ENCODE measurements around the gene AAMP.

AAMP gene

GRCh38 chr2:218229239-218229638, 40.7 kb downstream of the AAMP start:
- H3K4me2 ChIP-seq (ENCODE audit: low read length, poor library complexity, severe bottlenecking): no peak overlapping the region
- no peak overlapping the region for H2BK5ac ChIP-seq (ENCODE audit: low read depth, low read length, poor library complexity, severe bottlenecking)
- no peaks in the 10 kb centered on the region for H3K9me3 ChIP-seq (ENCODE audit: control insufficient read depth, low read length)
- peaks cover 37 to 90% of the 10 kb centered on the region in 2 experiments for H3K36me3 ChIP-seq (ENCODE audit: control insufficient read depth in 1 of 2, insufficient read depth in 2 of 2, low read depth in 1 of 2, low read length in 2 of 2)
- H2BK120ac ChIP-seq (ENCODE audit: low read depth, low read length): no peak overlapping the region
- H3K79me1 ChIP-seq (replicated peaks; ENCODE audit: low read length, poor library complexity, severe bottlenecking): no peaks in the 10 kb centered on the region
- H2BK12ac ChIP-seq (ENCODE audit: low read length in 2 of 2): no peak overlapping the region
- no peak overlapping the region for H3K4ac ChIP-seq (ENCODE audit: low read depth in 1 of 2, low read length in 2 of 2)
- WGBS: 5% methylated on average over 1 of the region's 3 CpGs
- peak; percentile 83 for DNase-seq
- H2AK5ac ChIP-seq (ENCODE audit: low read length, severe bottlenecking): no peak overlapping the region
- no peak overlapping the region for H2BK15ac ChIP-seq (ENCODE audit: low read depth, poor library complexity, severe bottlenecking)
- no peak overlapping the region for H4K91ac ChIP-seq (ENCODE audit: low read length)
- H3K27me3 ChIP-seq (ENCODE audit: control insufficient read depth in 1 of 2, insufficient read depth in 1 of 2, low read length in 2 of 2): no peaks in the 10 kb centered on the region
- peaks cover 8% of the 10 kb centered on the region for H3K4me1 ChIP-seq (ENCODE audit: control insufficient read depth, insufficient read depth, low read depth, low read length)
- H3K27ac ChIP-seq (ENCODE audit: low read length, poor library complexity, severe bottlenecking): peak overlapping the region; percentile 88
- H3K14ac ChIP-seq (ENCODE audit: low read length in 2 of 2): no peak overlapping the region
- no peak overlapping the region for H2AFZ ChIP-seq (ENCODE audit: low read depth, low read length)
- no peak overlapping the region for H4K8ac ChIP-seq (ENCODE audit: low read length)
- H3K23ac ChIP-seq (ENCODE audit: low read length in 2 of 2): no peak overlapping the region
- H3K4me3 ChIP-seq (ENCODE audit: insufficient read depth in 1 of 2, low read depth in 1 of 2, low read length in 2 of 2): no peak overlapping the region
- H3K18ac ChIP-seq (ENCODE audit: low read depth in 1 of 2, low read length in 2 of 2): no peak overlapping the region
- H3K9ac ChIP-seq (ENCODE audit: low read length): peak overlapping the region; percentile 56

GRCh38 chr2:218228366-218229090, 41.4 kb downstream of the AAMP start:
- no peak overlapping the region for H2BK12ac ChIP-seq (ENCODE audit: low read length in 2 of 2)
- no peak overlapping the region for H3K14ac ChIP-seq (ENCODE audit: low read length in 2 of 2)
- no peak overlapping the region for H2BK15ac ChIP-seq (ENCODE audit: low read depth, poor library complexity, severe bottlenecking)
- H3K4ac ChIP-seq (ENCODE audit: low read depth in 1 of 2, low read length in 2 of 2): no peak overlapping the region
- peak overlapping the region in 1 of 2 experiments; percentile 59 for H3K18ac ChIP-seq (ENCODE audit: low read depth in 1 of 2, low read length in 2 of 2)
- H4K91ac ChIP-seq (ENCODE audit: low read length): no peak overlapping the region
- no peaks in the 10 kb centered on the region for H3K9me3 ChIP-seq (ENCODE audit: control insufficient read depth, low read length)
- H3K4me2 ChIP-seq (ENCODE audit: low read length, poor library complexity, severe bottlenecking): no peak overlapping the region
- no peak overlapping the region for H2BK120ac ChIP-seq (ENCODE audit: low read depth, low read length)
- H3K23ac ChIP-seq (ENCODE audit: low read length in 2 of 2): no peak overlapping the region
- no peak overlapping the region for H3K4me3 ChIP-seq (ENCODE audit: insufficient read depth in 1 of 2, low read depth in 1 of 2, low read length in 2 of 2)
- 100% methylated on average over 4 of the region's 6 CpGs for WGBS
- no peak overlapping the region for H2AFZ ChIP-seq (ENCODE audit: low read depth, low read length)
- peak overlapping the region; percentile 88 for H3K27ac ChIP-seq (ENCODE audit: low read length, poor library complexity, severe bottlenecking)
- peak; percentile 34 for DNase-seq
- H3K9ac ChIP-seq (ENCODE audit: low read length): peak overlapping the region; percentile 56
- H2AK5ac ChIP-seq (ENCODE audit: low read length, severe bottlenecking): peak overlapping the region; percentile 39
- peaks cover 8% of the 10 kb centered on the region for H3K4me1 ChIP-seq (ENCODE audit: control insufficient read depth, insufficient read depth, low read depth, low read length)
- H3K36me3 ChIP-seq (ENCODE audit: control insufficient read depth in 1 of 2, insufficient read depth in 2 of 2, low read depth in 1 of 2, low read length in 2 of 2): peaks cover 33 to 91% of the 10 kb centered on the region in 2 experiments
- no peaks in the 10 kb centered on the region for H3K27me3 ChIP-seq (ENCODE audit: control insufficient read depth in 1 of 2, insufficient read depth in 1 of 2, low read length in 2 of 2)
- no peak overlapping the region for H4K8ac ChIP-seq (ENCODE audit: low read length)
- H3K79me1 ChIP-seq (replicated peaks; ENCODE audit: low read length, poor library complexity, severe bottlenecking): no peaks in the 10 kb centered on the region
- H2BK5ac ChIP-seq (ENCODE audit: low read depth, low read length, poor library complexity, severe bottlenecking): no peak overlapping the region

- no peaks in the 10 kb centered on the region for H3K9me3 ChIP-seq (ENCODE audit: control insufficient read depth, low read length)
- no peak overlapping the region for H3K4me2 ChIP-seq (ENCODE audit: low read length, poor library complexity, severe bottlenecking)
- peaks cover 8% of the 10 kb centered on the region for H3K4me1 ChIP-seq (ENCODE audit: control insufficient read depth, insufficient read depth, low read depth, low read length)
- no peak overlapping the region for H3K23ac ChIP-seq (ENCODE audit: low read length in 2 of 2)
- no peaks in the 10 kb centered on the region for H3K79me1 ChIP-seq (replicated peaks; ENCODE audit: low read length, poor library complexity, severe bottlenecking)
- H2BK120ac ChIP-seq (ENCODE audit: low read depth, low read length): no peak overlapping the region
- H4K91ac ChIP-seq (ENCODE audit: low read length): no peak overlapping the region
- no peak overlapping the region for H2AK5ac ChIP-seq (ENCODE audit: low read length, severe bottlenecking)
- WGBS: 100% methylated on average over 2 of the region's 3 CpGs
- H3K4ac ChIP-seq (ENCODE audit: low read depth in 1 of 2, low read length in 2 of 2): no peak overlapping the region
- peaks cover 22 to 89% of the 10 kb centered on the region in 2 experiments for H3K36me3 ChIP-seq (ENCODE audit: control insufficient read depth in 1 of 2, insufficient read depth in 2 of 2, low read depth in 1 of 2, low read length in 2 of 2)
- H3K14ac ChIP-seq (ENCODE audit: low read length in 2 of 2): no peak overlapping the region
- no peak overlapping the region for H3K27ac ChIP-seq (ENCODE audit: low read length, poor library complexity, severe bottlenecking)
- H4K8ac ChIP-seq (ENCODE audit: low read length): no peak overlapping the region
- H3K27me3 ChIP-seq (ENCODE audit: control insufficient read depth in 1 of 2, insufficient read depth in 1 of 2, low read length in 2 of 2): no peaks in the 10 kb centered on the region
- no peak overlapping the region for H3K18ac ChIP-seq (ENCODE audit: low read depth in 1 of 2, low read length in 2 of 2)
- H2BK12ac ChIP-seq (ENCODE audit: low read length in 2 of 2): no peak overlapping the region
- H2BK5ac ChIP-seq (ENCODE audit: low read depth, low read length, poor library complexity, severe bottlenecking): no peak overlapping the region
- H2AFZ ChIP-seq (ENCODE audit: low read depth, low read length): no peak overlapping the region
- DNase-seq: no peak
- H3K9ac ChIP-seq (ENCODE audit: low read length): peak overlapping the region; percentile 19
- no peak overlapping the region for H2BK15ac ChIP-seq (ENCODE audit: low read depth, poor library complexity, severe bottlenecking)
- H3K4me3 ChIP-seq (ENCODE audit: insufficient read depth in 1 of 2, low read depth in 1 of 2, low read length in 2 of 2): no peak overlapping the region
Measured at GRCh38 chr2:218226903-218227302, 43.0 kb downstream of the AAMP start.

- Histone ChIP-seq H3K9me3 (ENCODE audit: control insufficient read depth, low read length) (no peaks in the 10 kb centered on the region), H3K4me3 (ENCODE audit: insufficient read depth in 1 of 2, low read depth in 1 of 2, low read length in 2 of 2) (no peak overlapping the region), H3K36me3 (ENCODE audit: control insufficient read depth in 1 of 2, insufficient read depth in 2 of 2, low read depth in 1 of 2, low read length in 2 of 2) (peaks cover 11 to 73% of the 10 kb centered on the region in 2 experiments), H3K9ac (ENCODE audit: low read length) (no peak overlapping the region), H2AK5ac (ENCODE audit: low read length, severe bottlenecking) (no peak overlapping the region), H3K14ac (ENCODE audit: low read length in 2 of 2) (no peak overlapping the region), H3K27me3 (ENCODE audit: control insufficient read depth in 1 of 2, insufficient read depth in 1 of 2, low read length in 2 of 2) (no peaks in the 10 kb centered on the region), H2BK5ac (ENCODE audit: low read depth, low read length, poor library complexity, severe bottlenecking) (no peak overlapping the region), H2BK12ac (ENCODE audit: low read length in 2 of 2) (no peak overlapping the region), H3K18ac (ENCODE audit: low read depth in 1 of 2, low read length in 2 of 2) (no peak overlapping the region), H3K4me1 (ENCODE audit: control insufficient read depth, insufficient read depth, low read depth, low read length) (peaks cover 5% of the 10 kb centered on the region), H2BK120ac (ENCODE audit: low read depth, low read length) (no peak overlapping the region), H3K27ac (ENCODE audit: low read length, poor library complexity, severe bottlenecking) (no peak overlapping the region), H3K4ac (ENCODE audit: low read depth in 1 of 2, low read length in 2 of 2) (no peak overlapping the region), H2AFZ (ENCODE audit: low read depth, low read length) (no peak overlapping the region), H3K23ac (ENCODE audit: low read length in 2 of 2) (no peak overlapping the region), H3K79me1 (replicated peaks; ENCODE audit: low read length, poor library complexity, severe bottlenecking) (no peaks in the 10 kb centered on the region), H3K4me2 (ENCODE audit: low read length, poor library complexity, severe bottlenecking) (no peak overlapping the region), H4K91ac (ENCODE audit: low read length) (no peak overlapping the region), H4K8ac (ENCODE audit: low read length) (no peak overlapping the region), H2BK15ac (ENCODE audit: low read depth, poor library complexity, severe bottlenecking) (no peak overlapping the region)
- no CpG with 5 or more reads among the region's 1 CpG for WGBS
- DNase-seq: peak; percentile 47
Measured at GRCh38 chr2:218224186-218224585, 45.8 kb downstream of the AAMP start.
